ENCODE results near the gene HMG20A. TPM values are rescaled to one million over a fixed set of nuclear protein-coding genes. Genes with fewer than 3 reads are reported as not detected.

Gene HMG20A
- total RNA-seq, 3 donors from 2014 or later: 35.8 to 48.2 (median 46.4) TPM

DNA sequence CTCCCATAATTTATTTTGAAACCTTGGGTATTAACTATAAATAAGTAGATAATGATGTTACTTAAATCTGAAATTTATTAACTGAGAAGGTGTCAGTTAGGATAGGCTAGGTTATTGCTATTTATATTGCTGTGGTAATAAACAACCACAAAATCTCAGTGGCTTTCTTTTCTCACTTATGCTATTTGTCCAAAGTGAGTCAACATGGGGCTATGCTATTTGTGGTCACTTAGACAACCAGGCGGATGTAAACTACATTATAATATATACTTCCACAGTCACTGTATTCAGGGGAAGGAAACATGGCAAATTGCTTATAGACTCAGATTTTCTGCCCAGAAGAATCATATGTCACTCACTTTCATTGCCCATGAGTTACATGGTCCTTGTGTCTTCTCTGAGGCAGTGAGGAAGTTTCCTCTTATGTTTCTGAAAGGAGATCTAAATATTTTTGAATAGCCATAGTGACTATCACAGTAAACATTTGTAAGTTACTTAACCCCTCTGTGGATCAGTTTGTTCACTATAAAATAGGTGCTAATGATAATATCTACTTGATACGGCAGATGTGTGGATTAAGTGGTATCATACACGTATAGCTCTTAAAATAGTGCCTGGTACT is 19.8 kb downstream of the HMG20A start:
- H3K27me3 ChIP-seq: no peaks in the 10 kb centered on the region
- no peaks in the 10 kb centered on the region for H3K9me3 ChIP-seq
- intact Hi-C loops (cut with DNase I; ENCODE audit: low total_unique reads): no loop called here
- no peak for TF ChIP-seq POLR2A (IDR thresholded peaks at IDR 0.05)
- no peaks in the 10 kb centered on the region for H3K36me3 ChIP-seq
- H3K4me3 ChIP-seq: no peak overlapping the region
- DNase-seq (ENCODE audit: low spot score in 2 of 2): no peak
- no peak overlapping the region for H3K27ac ChIP-seq
- no peaks in the 10 kb centered on the region for H3K4me1 ChIP-seq

DNA sequence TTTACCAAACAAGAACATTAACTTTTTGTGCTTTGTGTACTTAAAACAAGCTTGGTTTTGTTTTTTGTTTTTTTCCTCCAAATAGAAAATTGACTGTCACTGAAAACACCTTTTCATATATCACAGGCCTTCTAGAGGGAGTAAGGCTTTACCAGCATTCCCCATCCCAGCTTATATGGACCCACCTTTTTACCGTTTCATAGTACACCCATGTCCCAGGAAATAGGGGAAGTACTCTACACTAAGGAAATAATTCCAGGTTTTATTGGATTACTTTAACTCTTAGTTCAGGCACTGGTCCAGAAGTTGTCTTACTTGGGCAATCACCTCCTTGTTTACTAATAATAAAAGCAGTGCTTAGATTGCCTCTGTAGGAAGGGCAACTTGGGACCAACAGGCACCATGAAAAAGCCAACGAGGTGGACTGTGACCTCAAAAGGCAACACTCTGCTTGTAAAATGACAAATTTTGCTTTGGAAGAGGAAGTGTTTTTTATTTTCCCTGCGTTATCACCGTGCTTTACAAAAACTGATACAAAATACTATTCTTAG is 26.2 kb downstream of the HMG20A start:
- Histone ChIP-seq H3K27me3 (no peaks in the 10 kb centered on the region), H3K36me3 (no peaks in the 10 kb centered on the region)
- TF ChIP-seq POLR2AphosphoS5 (IDR thresholded peaks at IDR 0.05) (no peak), POLR2A (IDR thresholded peaks at IDR 0.05) (no peak)
- TF ChIP-seq, protein P1, sequence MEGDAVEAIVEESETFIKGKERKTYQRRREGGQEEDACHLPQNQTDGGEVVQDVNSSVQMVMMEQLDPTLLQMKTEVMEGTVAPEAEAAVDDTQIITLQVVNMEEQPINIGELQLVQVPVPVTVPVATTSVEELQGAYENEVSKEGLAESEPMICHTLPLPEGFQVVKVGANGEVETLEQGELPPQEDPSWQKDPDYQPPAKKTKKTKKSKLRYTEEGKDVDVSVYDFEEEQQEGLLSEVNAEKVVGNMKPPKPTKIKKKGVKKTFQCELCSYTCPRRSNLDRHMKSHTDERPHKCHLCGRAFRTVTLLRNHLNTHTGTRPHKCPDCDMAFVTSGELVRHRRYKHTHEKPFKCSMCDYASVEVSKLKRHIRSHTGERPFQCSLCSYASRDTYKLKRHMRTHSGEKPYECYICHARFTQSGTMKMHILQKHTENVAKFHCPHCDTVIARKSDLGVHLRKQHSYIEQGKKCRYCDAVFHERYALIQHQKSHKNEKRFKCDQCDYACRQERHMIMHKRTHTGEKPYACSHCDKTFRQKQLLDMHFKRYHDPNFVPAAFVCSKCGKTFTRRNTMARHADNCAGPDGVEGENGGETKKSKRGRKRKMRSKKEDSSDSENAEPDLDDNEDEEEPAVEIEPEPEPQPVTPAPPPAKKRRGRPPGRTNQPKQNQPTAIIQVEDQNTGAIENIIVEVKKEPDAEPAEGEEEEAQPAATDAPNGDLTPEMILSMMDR (IDR thresholded peaks at IDR 0.05): no peak

DNA sequence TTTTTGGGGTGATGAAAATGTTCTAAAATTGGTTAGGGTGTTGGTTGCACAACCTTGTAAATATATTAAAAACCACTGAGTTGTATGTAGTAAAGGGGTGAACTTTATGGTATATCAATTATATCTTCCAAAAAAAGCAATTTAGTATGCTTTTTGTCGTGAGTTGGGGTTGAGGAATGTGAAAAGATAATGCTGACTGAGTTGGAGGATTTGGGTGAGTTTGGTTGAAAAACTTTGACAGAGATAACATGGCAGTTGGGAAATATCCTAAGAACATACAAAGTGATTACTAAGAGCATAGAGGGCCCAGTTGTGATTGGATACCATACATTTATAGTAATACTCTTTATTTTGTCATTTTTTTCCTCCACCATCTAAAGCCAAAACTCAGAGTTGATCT is 33.6 kb downstream of the HMG20A start:
- no peak for TF ChIP-seq POLR2AphosphoS5 (IDR thresholded peaks at IDR 0.05)
- TF ChIP-seq POLR2A (IDR thresholded peaks at IDR 0.05): no peak
- TF ChIP-seq, protein P1 (IDR thresholded peaks at IDR 0.05): no peak
- peak overlapping the region in 1 of 2 donors; percentile 23 for H3K27ac ChIP-seq
- H3K9me3 ChIP-seq: no peaks in the 10 kb centered on the region

More for the DNA sequence above, 26.2 kb downstream of the HMG20A start:
- H3K27ac ChIP-seq: no peak overlapping the region
- H3K4me1 ChIP-seq: no peaks in the 10 kb centered on the region
- intact Hi-C loops (cut with DNase I; ENCODE audit: low total_unique reads): no loop called here
- H3K9me3 ChIP-seq: no peaks in the 10 kb centered on the region
- H3K4me3 ChIP-seq: no peak overlapping the region
- no peak for DNase-seq (ENCODE audit: low spot score in 2 of 2)

DNA sequence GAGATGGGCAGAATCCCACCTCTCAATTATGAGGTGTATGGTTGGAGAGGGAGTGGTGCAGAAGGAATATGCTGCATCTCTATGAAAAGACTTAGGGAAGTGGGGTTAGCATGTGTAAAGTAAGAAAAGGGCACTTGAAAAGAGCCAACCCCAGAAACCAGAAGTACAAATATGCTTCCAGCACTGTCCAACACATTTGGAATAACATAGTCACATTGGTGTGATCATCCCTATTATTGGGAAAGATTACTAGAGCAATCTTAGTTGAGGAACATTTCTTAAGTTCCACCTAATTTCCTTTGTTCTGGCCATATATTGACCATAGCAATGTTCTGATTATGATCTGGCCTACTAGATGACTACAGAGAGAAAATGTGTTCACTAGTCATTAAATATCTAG is 34.3 kb downstream of the HMG20A start:
- intact Hi-C loops (cut with DNase I; ENCODE audit: low total_unique reads): no loop called here
- no peak for DNase-seq (ENCODE audit: low spot score in 2 of 2)
- Histone ChIP-seq H3K27ac (peak overlapping the region in 1 of 2 donors; percentile 23), H3K36me3 (no peaks in the 10 kb centered on the region), H3K27me3 (no peaks in the 10 kb centered on the region), H3K9me3 (no peaks in the 10 kb centered on the region), H3K4me3 (no peak overlapping the region), H3K4me1 (no peaks in the 10 kb centered on the region)
- no peak for TF ChIP-seq POLR2A (IDR thresholded peaks at IDR 0.05)
- TF ChIP-seq POLR2AphosphoS5 (IDR thresholded peaks at IDR 0.05): no peak
- TF ChIP-seq, protein P1 (IDR thresholded peaks at IDR 0.05): no peak

More for the DNA sequence above, 33.6 kb downstream of the HMG20A start:
- no peak for DNase-seq (ENCODE audit: low spot score in 2 of 2)
- intact Hi-C loops (cut with DNase I; ENCODE audit: low total_unique reads): no loop called here
- Histone ChIP-seq H3K4me3 (no peak overlapping the region), H3K4me1 (no peaks in the 10 kb centered on the region), H3K36me3 (no peaks in the 10 kb centered on the region), H3K27me3 (no peaks in the 10 kb centered on the region)

DNA sequence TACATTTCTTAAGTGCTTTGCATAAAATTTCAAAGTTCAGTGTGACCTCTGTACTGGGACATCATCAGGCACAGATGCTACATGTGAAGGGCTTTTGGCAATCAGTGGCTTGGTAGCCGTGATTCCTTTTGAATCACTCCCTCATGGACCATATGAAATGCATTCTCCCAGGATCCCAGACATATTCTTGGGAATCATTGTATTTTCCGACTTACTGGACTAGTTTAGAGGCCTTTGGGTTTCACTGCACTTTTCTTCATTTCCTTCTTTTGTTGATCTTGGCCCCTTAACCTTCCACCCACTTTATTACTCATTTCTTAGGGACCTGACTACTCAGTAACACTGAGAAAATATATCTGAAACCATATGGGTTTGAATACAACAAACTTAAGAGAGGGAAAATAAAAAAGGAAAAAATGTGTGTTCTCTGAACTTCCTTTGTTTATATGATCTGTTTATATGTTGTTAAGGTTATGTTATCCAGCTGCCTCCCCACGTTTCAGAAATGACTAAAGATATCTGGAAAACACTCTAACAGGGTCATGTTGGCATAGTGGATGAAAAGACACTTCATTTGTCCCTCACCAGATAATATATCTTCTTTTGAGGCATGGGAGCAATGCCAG is 35.1 kb downstream of the HMG20A start:
- Histone ChIP-seq H3K36me3 (no peaks in the 10 kb centered on the region), H3K27me3 (no peaks in the 10 kb centered on the region), H3K27ac (peak overlapping the region; percentile 27 to 81), H3K9me3 (no peaks in the 10 kb centered on the region), H3K4me3 (no peak overlapping the region), H3K4me1 (no peaks in the 10 kb centered on the region)
- intact Hi-C loops (cut with DNase I; ENCODE audit: low total_unique reads): no loop called here
- TF ChIP-seq POLR2A (IDR thresholded peaks at IDR 0.05): no peak
- no peak for TF ChIP-seq POLR2AphosphoS5 (IDR thresholded peaks at IDR 0.05)
- TF ChIP-seq, protein P1 (IDR thresholded peaks at IDR 0.05): no peak
- DNase-seq (ENCODE audit: low spot score in 2 of 2): no peak
